ENCODE measurements around the gene NTSR2.

NTSR2 gene

GRCh38 chr2:11705711-11706110, 35.7 kb upstream of the NTSR2 start:
- Mint-ChIP-seq H3K27ac (no peak overlapping the region), H3K27me3 (no peaks in the 10 kb centered on the region), H3K36me3 (no peaks in the 10 kb centered on the region), H3K4me3 (no peak overlapping the region), H3K9me3 (ENCODE audit: low read depth) (no peaks in the 10 kb centered on the region), H3K4me1 (ENCODE audit: low read depth) (no peaks in the 10 kb centered on the region)

GRCh38 chr2:11705063-11705462, 35.1 kb upstream of the NTSR2 start:
- Mint-ChIP-seq H3K36me3 (no peaks in the 10 kb centered on the region), H3K4me1 (ENCODE audit: low read depth) (no peaks in the 10 kb centered on the region), H3K27me3 (no peaks in the 10 kb centered on the region), H3K4me3 (no peak overlapping the region), H3K27ac (no peak overlapping the region), H3K9me3 (ENCODE audit: low read depth) (no peaks in the 10 kb centered on the region)

- Mint-ChIP-seq H3K36me3 (no peaks in the 10 kb centered on the region), H3K27me3 (no peaks in the 10 kb centered on the region), H3K4me1 (ENCODE audit: low read depth) (no peaks in the 10 kb centered on the region), H3K27ac (no peak overlapping the region), H3K9me3 (ENCODE audit: low read depth) (no peaks in the 10 kb centered on the region), H3K4me3 (no peak overlapping the region)
Measured at GRCh38 chr2:11703700-11704099, 33.7 kb upstream of the NTSR2 start.

- Mint-ChIP-seq H3K27me3 (no peaks in the 10 kb centered on the region), H3K4me3 (no peak overlapping the region), H3K4me1 (ENCODE audit: low read depth) (no peaks in the 10 kb centered on the region), H3K36me3 (no peaks in the 10 kb centered on the region), H3K27ac (no peak overlapping the region), H3K9me3 (ENCODE audit: low read depth) (no peaks in the 10 kb centered on the region)
Measured at GRCh38 chr2:11702946-11703345, 33.0 kb upstream of the NTSR2 start.

- H3K36me3 Mint-ChIP-seq = no peaks in the 10 kb centered on the region
- no peak overlapping the region for H3K4me3 Mint-ChIP-seq
- no peaks in the 10 kb centered on the region for H3K27me3 Mint-ChIP-seq
- no peak overlapping the region for H3K27ac Mint-ChIP-seq
- H3K9me3 Mint-ChIP-seq (ENCODE audit: low read depth) = no peaks in the 10 kb centered on the region
- peaks cover 1% of the 10 kb centered on the region for H3K4me1 Mint-ChIP-seq (ENCODE audit: low read depth)
Measured at GRCh38 chr2:11701751-11702301, 31.8 kb upstream of the NTSR2 start.

- no peaks in the 10 kb centered on the region for H3K9me3 Mint-ChIP-seq (ENCODE audit: low read depth)
- H3K27ac Mint-ChIP-seq = no peak overlapping the region
- H3K4me1 Mint-ChIP-seq (ENCODE audit: low read depth) = peaks cover 1% of the 10 kb centered on the region
- H3K27me3 Mint-ChIP-seq = no peaks in the 10 kb centered on the region
- H3K36me3 Mint-ChIP-seq = no peaks in the 10 kb centered on the region
- H3K4me3 Mint-ChIP-seq = no peak overlapping the region
Measured at GRCh38 chr2:11701206-11701605, 31.2 kb upstream of the NTSR2 start.

- Mint-ChIP-seq H3K27me3 (no peaks in the 10 kb centered on the region), H3K27ac (no peak overlapping the region), H3K4me3 (no peak overlapping the region), H3K4me1 (ENCODE audit: low read depth) (peaks cover 1% of the 10 kb centered on the region), H3K36me3 (no peaks in the 10 kb centered on the region), H3K9me3 (ENCODE audit: low read depth) (no peaks in the 10 kb centered on the region)
Measured at GRCh38 chr2:11699686-11700670, 30.0 kb upstream of the NTSR2 start.

GRCh38 chr2:11698009-11698922, 28.3 kb upstream of the NTSR2 start:
- no peaks in the 10 kb centered on the region for H3K9me3 Mint-ChIP-seq (ENCODE audit: low read depth)
- no peak overlapping the region for H3K27ac Mint-ChIP-seq
- peaks cover 1% of the 10 kb centered on the region for H3K4me1 Mint-ChIP-seq (ENCODE audit: low read depth)
- H3K36me3 Mint-ChIP-seq = no peaks in the 10 kb centered on the region
- H3K27me3 Mint-ChIP-seq = no peaks in the 10 kb centered on the region
- no peak overlapping the region for H3K4me3 Mint-ChIP-seq

- Mint-ChIP-seq H3K9me3 (ENCODE audit: low read depth) (no peaks in the 10 kb centered on the region), H3K27me3 (no peaks in the 10 kb centered on the region), H3K4me3 (no peak overlapping the region), H3K36me3 (no peaks in the 10 kb centered on the region), H3K27ac (no peak overlapping the region), H3K4me1 (ENCODE audit: low read depth) (peaks cover 4% of the 10 kb centered on the region)
Measured at GRCh38 chr2:11697103-11697871, 27.3 kb upstream of the NTSR2 start.

GRCh38 chr2:11696736-11697102, 26.7 kb upstream of the NTSR2 start:
- Mint-ChIP-seq H3K9me3 (ENCODE audit: low read depth) (no peaks in the 10 kb centered on the region), H3K27me3 (no peaks in the 10 kb centered on the region), H3K36me3 (no peaks in the 10 kb centered on the region), H3K4me1 (ENCODE audit: low read depth) (peaks cover 4% of the 10 kb centered on the region), H3K4me3 (no peak overlapping the region), H3K27ac (no peak overlapping the region)

GRCh38 chr2:11695576-11695975, 25.6 kb upstream of the NTSR2 start:
- H3K9me3 Mint-ChIP-seq (ENCODE audit: low read depth) = no peaks in the 10 kb centered on the region
- H3K27me3 Mint-ChIP-seq = no peaks in the 10 kb centered on the region
- H3K4me1 Mint-ChIP-seq (ENCODE audit: low read depth) = peaks cover 4% of the 10 kb centered on the region
- H3K36me3 Mint-ChIP-seq = no peaks in the 10 kb centered on the region
- H3K4me3 Mint-ChIP-seq = no peak overlapping the region
- no peak overlapping the region for H3K27ac Mint-ChIP-seq

- H3K9me3 Mint-ChIP-seq (ENCODE audit: low read depth) = no peaks in the 10 kb centered on the region
- no peak overlapping the region for H3K27ac Mint-ChIP-seq
- no peak overlapping the region for H3K4me3 Mint-ChIP-seq
- no peaks in the 10 kb centered on the region for H3K36me3 Mint-ChIP-seq
- peaks cover 12% of the 10 kb centered on the region for H3K4me1 Mint-ChIP-seq (ENCODE audit: low read depth)
- peaks cover 2% of the 10 kb centered on the region for H3K27me3 Mint-ChIP-seq
Measured at GRCh38 chr2:11692966-11693521, 23.0 kb upstream of the NTSR2 start.

- Mint-ChIP-seq H3K4me1 (ENCODE audit: low read depth) (peaks cover 11% of the 10 kb centered on the region), H3K9me3 (ENCODE audit: low read depth) (no peaks in the 10 kb centered on the region), H3K27ac (no peak overlapping the region), H3K27me3 (peaks cover 2% of the 10 kb centered on the region), H3K36me3 (no peaks in the 10 kb centered on the region), H3K4me3 (no peak overlapping the region)
Measured at GRCh38 chr2:11691076-11691660, 21.2 kb upstream of the NTSR2 start.
